ENCODE results near the gene KRTAP21-2. TPM values are rescaled to one million over a fixed set of nuclear protein-coding genes. Genes with fewer than 3 reads are reported as not detected.
"Not testable (repeated sequence)": the region's sequence is repeated elsewhere in the genome, so short reads cannot be mapped to it uniquely, and the experiment has no call there.

The KRTAP21-2 gene
- total RNA-seq, 4 donors from 2014 or later, result 1.7 TPM; not detected in 3

DNA sequence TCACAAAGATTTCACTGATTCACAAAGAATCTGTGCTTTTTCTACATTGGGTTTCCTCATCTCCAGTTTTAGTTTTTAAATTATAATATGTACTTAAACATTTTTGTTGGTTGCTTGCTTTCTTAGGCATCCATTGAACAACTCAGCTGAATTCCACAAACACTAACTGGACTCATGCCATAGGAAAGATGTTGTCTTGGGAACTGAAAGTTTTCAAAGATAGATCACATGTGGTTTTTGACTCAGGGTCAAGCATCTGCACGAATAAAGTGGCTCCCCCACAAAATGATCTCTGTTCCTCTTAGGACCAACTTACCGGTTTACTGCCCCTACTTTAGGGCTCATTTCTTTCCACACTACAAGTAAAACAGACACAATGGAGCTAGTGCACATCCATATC is 11.2 kb upstream of the KRTAP21-2 start:
- 46 to 68% methylated on average over 2 of the region's 2 CpGs for WGBS, 2 donors
- no peak for DNase-seq (ENCODE audit: low spot score in 2 of 2)
- H3K4me3 ChIP-seq (ENCODE audit: low read depth, poor library complexity, severe bottlenecking), result no peak overlapping the region
- intact Hi-C loops (cut with DNase I; ENCODE audit: low total_unique reads), result no loop called here
- TF ChIP-seq POLR2A (IDR thresholded peaks at IDR 0.05), result no peak
- TF ChIP-seq, protein P1, sequence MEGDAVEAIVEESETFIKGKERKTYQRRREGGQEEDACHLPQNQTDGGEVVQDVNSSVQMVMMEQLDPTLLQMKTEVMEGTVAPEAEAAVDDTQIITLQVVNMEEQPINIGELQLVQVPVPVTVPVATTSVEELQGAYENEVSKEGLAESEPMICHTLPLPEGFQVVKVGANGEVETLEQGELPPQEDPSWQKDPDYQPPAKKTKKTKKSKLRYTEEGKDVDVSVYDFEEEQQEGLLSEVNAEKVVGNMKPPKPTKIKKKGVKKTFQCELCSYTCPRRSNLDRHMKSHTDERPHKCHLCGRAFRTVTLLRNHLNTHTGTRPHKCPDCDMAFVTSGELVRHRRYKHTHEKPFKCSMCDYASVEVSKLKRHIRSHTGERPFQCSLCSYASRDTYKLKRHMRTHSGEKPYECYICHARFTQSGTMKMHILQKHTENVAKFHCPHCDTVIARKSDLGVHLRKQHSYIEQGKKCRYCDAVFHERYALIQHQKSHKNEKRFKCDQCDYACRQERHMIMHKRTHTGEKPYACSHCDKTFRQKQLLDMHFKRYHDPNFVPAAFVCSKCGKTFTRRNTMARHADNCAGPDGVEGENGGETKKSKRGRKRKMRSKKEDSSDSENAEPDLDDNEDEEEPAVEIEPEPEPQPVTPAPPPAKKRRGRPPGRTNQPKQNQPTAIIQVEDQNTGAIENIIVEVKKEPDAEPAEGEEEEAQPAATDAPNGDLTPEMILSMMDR (IDR thresholded peaks at IDR 0.05), result no peak

DNA sequence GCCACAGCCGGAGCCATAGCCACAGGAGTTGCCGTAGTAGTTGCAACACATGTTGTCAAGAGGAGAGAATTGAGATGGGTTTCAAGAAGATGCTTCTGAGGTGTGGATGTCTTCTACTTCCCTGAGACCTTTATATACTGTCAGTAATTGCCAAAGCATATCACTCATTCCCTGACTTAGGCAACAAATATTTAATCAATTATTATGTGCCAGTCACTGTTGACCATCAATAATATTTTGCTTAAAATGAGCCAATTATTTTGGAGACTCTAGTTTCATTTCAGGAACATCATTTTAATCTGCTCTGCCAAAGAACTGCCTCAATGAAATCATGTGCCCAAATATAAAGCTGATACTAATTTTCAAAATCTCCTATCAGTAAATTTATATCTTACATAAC is 8.3 kb upstream of the KRTAP21-2 start, which contains the start of gene KRTAP21-1:
Gene KRTAP21-1 (minus strand): TSS at position 101 of the 400 bp plus-strand sequence. CDS start 50 bp downstream, at position 51.
- 92 to 100% methylated on average over 2 of the region's 2 CpGs for WGBS, 2 donors
- DNase-seq (ENCODE audit: low spot score in 2 of 2); intact Hi-C loops (cut with DNase I; ENCODE audit: low total_unique reads); H3K4me3 ChIP-seq (ENCODE audit: low read depth, poor library complexity, severe bottlenecking): not testable (repeated sequence)

DNA sequence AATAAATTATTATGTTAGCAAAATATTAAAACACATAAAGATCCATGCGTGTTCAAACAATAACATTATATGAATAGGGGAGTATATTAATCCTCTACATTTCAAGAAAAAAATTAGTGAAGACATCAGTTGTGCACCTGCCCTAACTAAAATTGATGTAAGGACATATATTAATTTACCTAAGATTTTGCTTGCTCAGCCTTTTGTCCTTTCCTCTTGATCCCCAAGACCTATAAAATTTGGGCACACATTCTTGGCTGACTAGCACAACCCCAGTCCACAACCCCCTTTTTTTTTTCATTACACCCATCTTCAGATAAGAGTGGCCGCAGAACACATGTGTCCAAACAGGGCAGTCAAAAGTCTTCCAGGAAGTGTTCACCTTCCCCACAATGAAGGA is 6.6 kb downstream of the KRTAP21-2 start:
- no peak for DNase-seq (ENCODE audit: low spot score in 2 of 2)
- H3K4me3 ChIP-seq (ENCODE audit: low read depth, poor library complexity, severe bottlenecking), result no peak overlapping the region
- intact Hi-C loops (cut with DNase I; ENCODE audit: low total_unique reads), result no loop called here
- TF ChIP-seq, protein P1 (IDR thresholded peaks at IDR 0.05), result no peak
- TF ChIP-seq POLR2A (IDR thresholded peaks at IDR 0.05), result no peak
- 93 to 94% methylated on average over 2 of the region's 2 CpGs for WGBS, 2 donors

DNA sequence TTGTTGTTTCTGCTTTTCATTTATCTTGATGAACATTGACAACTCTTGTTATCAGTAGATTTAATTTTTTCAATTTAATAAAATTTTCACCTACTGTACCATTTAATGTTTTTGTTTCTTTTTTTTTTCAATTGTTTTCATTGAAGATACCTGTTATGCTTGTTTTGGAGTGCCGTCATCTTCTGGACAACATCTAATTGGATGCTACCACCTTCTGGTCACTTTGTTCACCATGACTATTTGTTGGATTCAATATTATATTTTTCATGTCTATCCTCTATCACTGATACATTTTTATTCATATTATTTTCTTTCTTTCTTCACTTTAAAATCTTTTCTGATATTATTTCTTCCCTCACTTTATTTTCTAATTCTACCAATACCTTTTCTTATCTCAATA is 14.0 kb downstream of the KRTAP21-2 start:
- TF ChIP-seq, protein P1 (IDR thresholded peaks at IDR 0.05), result no peak
- TF ChIP-seq POLR2A (IDR thresholded peaks at IDR 0.05), result no peak
- DNase-seq (ENCODE audit: low spot score in 2 of 2), result no peak
- H3K4me3 ChIP-seq (ENCODE audit: low read depth, poor library complexity, severe bottlenecking), result no peak overlapping the region
- intact Hi-C loops (cut with DNase I; ENCODE audit: low total_unique reads), result no loop called here
- 61 to 83% methylated on average over 1 of the region's 1 CpG for WGBS, 2 donors

DNA sequence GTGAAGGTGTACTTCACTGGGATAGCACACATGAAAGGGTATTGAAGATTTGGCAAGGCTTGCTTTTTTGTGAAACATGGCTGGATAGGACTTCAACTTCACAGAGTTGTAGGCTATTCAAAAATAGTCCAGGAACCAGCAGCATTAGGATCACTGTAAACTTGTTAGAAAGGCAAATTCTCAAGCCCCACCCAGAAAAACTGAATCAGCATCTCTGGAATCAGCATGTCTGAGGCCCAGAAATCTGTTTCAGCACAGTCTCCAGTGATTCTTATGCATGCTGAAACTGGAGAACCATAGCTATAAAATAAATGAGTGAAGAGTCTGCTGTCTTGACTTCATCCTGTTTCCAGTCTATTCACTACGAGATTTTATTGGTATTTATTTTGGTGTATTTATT is 20.3 kb downstream of the KRTAP21-2 start:
- TF ChIP-seq, protein P1 (IDR thresholded peaks at IDR 0.05), result no peak
- no peak for TF ChIP-seq POLR2A (IDR thresholded peaks at IDR 0.05)
- intact Hi-C loops (cut with DNase I; ENCODE audit: low total_unique reads), result no loop called here
- no peak overlapping the region for H3K4me3 ChIP-seq (ENCODE audit: low read depth, poor library complexity, severe bottlenecking)
- 73 to 93% methylated on average over 1 of the region's 1 CpG for WGBS, 2 donors
- DNase-seq (ENCODE audit: low spot score in 2 of 2), result no peak

DNA sequence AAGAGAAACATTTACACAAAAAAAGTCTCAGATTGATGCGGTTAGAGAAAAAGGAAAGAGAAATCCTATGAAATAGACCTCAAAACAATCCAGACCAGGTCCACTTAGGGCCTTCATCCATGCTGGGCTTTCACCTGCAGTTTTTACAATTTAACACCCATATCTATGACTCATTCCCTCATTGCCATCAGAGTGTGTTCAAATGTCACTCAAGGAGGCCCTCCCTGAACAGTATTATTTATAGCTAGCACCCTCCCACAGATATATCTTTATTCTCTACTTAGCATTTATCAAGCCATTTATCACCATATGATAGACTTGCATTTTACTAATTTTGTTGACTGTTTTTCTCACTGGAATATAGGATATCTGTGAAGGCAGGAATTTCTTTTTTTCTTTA is 27.7 kb downstream of the KRTAP21-2 start:
- no peak for DNase-seq (ENCODE audit: low spot score in 2 of 2)
- 93 to 97% methylated on average over 1 of the region's 1 CpG for WGBS, 2 donors
- H3K4me3 ChIP-seq (ENCODE audit: low read depth, poor library complexity, severe bottlenecking), result no peak overlapping the region
- intact Hi-C loops (cut with DNase I; ENCODE audit: low total_unique reads), result no loop called here
- TF ChIP-seq POLR2A (IDR thresholded peaks at IDR 0.05), result no peak
- TF ChIP-seq, protein P1 (IDR thresholded peaks at IDR 0.05), result no peak
